Endometrial microvascular endothelial cells (primary cell): ENCODE results near the gene PRPF19. TPM values are rescaled to one million over a fixed set of nuclear protein-coding genes. Genes with fewer than 3 reads are reported as not detected.

Experiments
- in situ Hi-C: cut with HindIII; loops from 2 replicates; pipeline ENCODE4 v1.10.0; 2017; ENCODE audit warnings: low sequenced_read_pairs, low pct_unique_long_range_greater_than_20kb; ENCODE audit errors: inconsistent ontology term
- total RNA-seq: library from RNA; depleted of rRNA; stranded (reverse); fragments of >200 nt; gene quantifications from one replicate; pipeline ENCODE4 v1.2.3, GENCODE V29; 2015; ENCODE audit errors: inconsistent ontology term

The PRPF19 gene
- total RNA-seq, 1 donor from 2014 or later, result 130 TPM

DNA sequence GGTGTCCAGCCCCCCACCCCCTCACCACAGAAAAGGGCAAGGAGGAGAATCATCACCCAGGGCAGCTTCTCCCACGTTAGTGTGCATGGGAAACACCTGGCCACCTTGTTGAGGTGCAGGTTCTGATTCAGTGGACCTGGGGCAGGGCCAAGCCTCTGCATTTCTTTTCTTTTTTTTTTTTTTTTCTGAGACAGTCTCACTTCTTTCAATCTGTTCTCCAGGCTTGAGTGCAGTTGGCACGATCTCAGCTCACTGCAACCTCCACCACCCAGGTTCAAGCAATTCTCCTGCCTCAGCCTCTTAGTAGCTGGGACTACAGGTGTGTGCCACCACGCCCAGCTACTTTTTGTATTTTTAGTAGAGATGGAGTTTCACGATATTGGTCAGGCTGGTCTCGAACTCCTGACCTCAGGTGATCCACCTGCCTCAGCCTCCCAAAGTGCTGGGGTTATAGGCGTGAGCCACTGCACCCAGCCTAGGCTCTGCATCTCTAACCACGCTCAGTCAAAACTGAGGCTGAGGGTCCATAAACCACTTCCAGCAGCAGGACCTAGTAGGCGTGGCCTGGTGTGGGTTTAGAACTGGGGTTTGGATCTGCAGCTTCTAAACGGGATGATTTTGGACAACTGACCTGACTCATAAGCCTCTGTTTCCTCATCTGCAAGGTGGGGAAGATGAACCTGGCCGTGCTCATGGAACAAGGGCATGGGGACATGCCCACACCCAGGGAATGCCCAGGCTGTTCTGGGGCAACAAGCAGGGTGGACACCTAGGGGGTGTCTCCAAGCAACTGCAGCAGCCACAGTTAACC, 38.3 kb downstream of the PRPF19 start:
- in situ Hi-C loops, result no loop called here

GRCh38 chr11:60866911-60867870, 39.2 kb downstream of the PRPF19 start, which contains the start of gene ZP1:
ZP1 (plus strand) TSS chr11:60867542; CDS start chr11:60867562, 20 bp downstream.
- in situ Hi-C loops, result no loop called here

DNA sequence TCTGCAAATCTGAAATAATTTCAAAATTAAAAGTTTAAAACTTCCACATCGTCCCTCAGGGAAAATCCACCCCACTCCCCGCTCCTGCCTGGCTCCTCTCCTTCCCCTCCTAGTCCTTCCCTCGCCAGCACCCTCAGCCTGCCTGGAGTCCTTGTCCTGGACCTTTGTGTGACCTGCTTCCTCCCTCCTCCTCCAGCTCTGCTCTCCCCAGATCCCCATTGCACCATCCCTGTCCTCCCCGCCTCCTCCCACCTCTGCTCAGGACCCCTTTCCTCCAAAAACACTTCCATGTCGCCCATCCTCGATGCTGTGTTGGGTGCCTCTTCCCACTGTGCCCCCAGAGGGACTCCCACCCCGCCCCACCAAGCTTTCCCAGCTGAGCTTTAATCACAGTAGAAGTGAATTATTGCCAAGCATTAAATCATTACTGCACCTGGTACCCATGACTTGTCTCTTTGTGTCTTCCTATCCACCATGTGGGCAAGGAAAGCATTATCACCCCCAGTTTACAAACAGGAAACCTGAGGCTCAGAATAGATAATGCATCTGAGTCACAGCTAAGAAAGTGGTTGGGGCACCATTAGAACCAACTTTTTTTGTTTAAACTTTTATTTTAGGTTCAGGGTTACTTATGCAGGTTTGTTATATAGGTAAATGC, 41.4 kb downstream of the PRPF19 start:
- in situ Hi-C loops, result no loop called here

- in situ Hi-C loops, result no loop called here
Measured at GRCh38 chr11:60863550-60864521, 42.5 kb downstream of the PRPF19 start.

DNA sequence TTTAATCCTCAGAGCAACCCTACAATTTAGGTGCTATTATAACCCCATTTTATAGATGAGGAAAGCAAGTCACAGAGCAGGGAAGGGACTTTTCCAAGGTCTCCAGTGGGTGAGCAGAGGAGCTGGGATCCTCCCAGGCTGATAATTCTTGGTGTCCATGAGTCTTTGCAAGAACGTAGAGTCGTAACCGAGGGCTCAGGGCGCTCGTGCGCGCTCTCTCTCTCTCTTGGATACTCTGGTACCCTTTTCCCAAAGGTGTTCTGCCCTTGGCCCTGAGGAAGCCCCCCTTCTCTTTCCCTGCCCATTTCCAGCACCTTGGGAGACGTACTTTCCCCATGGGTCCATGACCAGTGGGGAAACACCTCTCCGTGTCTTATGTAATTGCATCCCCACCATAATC, 44.2 kb downstream of the PRPF19 start:
- in situ Hi-C loops, result no loop called here

GRCh38 chr11:60860943-60861342, 45.4 kb downstream of the PRPF19 start:
- in situ Hi-C loops, result no loop called here

DNA sequence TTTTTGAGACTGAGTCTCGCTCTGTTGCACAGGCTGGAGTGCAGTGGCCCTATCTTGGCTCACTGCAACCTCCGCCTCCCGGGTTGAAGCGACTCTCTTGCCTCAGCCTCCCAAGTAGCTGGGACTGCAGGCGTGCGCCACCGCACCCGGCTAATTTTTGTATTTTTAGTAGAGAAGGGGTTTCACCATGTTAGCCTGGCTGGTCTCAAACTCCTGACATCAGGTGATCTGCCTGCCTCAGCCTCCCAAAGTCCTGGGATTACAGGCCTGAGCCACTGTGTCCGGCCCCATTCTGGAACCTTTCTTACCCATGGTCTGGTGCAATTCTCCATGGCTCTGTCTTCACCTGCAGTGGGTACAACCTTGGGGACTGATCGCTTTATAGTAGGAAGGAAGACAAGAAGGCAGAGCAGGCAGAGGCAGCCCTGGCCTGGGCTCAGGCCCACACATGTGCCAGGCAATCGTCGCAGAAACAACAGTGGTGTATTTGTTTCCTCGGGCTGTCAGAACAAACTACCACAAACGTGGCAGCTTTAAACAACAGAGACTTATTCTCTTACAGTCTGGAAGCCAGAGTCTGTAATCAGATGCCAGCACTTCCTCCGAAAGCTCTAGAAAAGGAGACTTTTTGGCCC, 46.7 kb downstream of the PRPF19 start:
- in situ Hi-C loops, result no loop called here

DNA sequence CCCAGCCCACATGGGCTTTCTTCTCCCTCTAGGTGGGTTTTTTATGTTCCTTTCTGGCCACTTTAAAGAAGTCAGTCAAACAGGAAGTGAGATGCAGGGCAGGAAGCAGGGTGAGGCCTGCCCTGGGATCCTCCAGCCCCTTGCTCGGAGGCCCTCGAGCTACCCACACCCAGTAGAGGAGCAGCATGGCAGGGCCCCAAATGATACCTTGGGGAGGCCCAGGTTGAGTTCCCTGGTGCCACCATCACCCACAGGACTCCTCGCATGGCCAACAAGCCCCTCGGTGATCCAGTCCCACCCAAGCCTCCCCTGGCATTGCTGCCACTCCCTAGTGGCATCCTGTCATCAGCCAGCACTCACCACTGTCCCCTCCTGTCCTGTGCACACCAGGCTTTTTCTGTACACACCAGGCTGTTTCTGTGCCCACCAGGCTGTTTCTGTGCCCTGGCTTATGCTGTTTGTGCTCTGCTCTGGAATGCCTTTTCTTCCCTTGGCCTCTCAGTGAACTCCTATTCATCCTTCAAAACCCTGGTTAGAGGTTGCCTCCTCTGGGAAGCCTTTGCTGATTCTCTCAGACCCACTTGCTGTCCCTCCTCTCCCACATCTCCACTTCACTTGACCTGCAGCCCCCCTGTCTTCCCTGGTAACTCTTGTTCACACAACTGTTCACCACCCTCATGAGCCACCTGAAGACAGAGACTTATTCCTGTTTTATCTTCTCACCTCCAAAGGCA, 47.5 kb downstream of the PRPF19 start:
- in situ Hi-C loops, result no loop called here

DNA sequence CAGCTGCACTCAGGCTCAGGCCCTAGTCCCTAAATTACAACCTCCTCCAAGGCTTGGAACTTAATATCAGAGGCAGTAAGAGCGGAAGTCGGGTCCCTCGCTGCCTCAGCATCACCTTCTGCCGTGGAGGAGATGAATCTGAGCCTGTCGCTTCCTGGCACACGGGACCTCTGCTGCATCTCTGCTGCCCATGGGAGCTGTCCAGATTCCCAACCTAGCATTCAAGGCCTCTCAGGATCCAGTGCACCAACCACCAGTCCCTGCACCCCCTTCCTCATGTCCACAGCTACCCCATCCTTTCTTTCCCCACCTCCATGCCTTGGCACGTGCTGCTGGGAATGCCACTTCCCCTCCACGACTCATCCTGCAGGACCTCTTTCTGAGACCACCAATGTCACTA, 48.1 kb downstream of the PRPF19 start:
- in situ Hi-C loops, result no loop called here

GRCh38 chr11:60857378-60858232, 48.8 kb downstream of the PRPF19 start:
- in situ Hi-C loops, result no loop called here

DNA sequence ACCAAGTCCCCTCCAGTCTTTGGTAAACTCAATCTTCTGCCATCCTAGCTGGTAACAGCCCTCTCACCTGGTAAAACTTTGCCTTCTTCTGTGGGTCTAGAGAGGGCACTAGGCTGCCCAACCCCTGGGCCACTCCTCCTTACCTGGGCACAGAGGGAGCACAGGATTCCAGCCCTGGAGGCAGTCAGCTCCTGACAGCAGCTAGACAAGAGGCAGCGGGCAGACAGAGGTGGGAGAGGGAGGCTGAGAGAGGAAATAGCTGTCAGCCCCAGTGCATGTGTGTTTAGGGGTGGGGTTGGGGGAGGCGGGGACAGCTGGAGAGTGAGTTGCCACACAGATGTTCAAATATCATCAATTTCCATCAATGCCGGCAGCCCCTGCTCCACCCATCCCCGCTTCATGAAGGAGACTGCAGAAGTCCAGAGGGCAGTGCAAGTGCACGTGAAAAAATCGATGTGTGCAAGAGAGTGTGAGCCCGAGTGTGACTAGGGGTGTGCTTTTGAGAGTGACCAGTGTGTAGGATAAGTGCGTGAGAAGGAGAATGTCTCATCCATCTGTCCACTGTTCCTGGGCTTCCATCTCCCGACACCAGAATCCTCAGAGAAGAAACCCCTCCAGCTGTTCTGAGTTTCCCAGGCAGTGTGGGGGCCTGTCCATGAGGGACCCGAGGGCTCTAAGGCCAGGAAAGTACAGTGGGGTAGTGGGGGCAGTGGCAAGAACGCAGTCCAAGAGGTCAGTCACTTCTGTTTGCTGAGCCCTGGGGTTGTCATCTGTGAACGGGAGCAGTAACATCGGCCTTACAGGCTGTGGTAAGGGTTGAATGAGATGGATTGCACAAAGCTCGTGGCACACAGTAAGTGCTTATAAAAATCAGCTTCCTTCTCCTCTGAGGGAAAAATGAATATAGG, 50.4 kb downstream of the PRPF19 start, which contains the start of gene PTGDR2:
TSS of gene PTGDR2 (minus strand) at position 225 of the 908 bp plus-strand sequence. CDS start 2,228 bp downstream, outside the sequence.
- in situ Hi-C loops, result no loop called here

DNA sequence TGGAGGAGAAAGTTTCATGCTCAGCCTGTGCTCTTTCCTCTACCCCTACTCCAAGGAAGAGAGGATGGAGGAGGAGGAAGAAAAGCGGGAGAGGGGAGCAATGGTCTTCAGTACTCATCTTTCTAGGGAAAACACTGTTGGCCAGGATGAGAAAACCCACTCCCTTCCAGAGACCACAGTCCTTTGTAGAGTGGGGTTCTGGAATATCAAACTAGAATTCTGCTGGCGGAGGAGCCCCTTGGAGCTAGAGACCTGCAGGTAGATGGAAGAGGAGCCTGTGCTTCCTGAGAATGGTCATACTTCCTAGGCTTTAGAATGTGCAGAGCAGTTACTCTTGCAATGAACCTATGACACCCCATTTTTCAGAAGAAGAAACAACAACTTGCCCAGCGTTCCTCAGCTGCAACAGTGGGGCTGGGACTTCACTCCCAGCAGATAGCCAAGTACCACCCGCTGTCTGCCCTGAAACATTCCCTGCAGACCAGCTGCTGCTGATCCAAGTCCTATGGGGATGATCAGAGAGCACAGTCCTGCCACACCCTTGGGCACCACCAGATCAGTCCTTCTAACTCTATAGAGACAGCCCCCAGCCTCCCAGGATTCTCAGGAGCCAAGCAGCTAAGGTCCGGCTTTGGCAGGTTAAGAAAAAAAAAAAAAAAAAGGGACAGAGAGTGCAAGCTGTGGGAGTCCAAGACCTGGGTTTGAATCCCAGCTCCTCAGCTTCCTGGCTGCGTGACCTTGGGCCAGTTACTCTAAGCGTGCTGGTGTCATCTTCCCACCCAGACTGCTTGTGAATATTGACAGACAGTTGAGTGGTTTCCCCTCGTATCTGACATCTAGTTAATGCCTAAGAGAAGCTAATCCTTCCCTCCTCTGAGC, 51.3 kb downstream of the PRPF19 start:
- in situ Hi-C loops, result no loop called here

DNA sequence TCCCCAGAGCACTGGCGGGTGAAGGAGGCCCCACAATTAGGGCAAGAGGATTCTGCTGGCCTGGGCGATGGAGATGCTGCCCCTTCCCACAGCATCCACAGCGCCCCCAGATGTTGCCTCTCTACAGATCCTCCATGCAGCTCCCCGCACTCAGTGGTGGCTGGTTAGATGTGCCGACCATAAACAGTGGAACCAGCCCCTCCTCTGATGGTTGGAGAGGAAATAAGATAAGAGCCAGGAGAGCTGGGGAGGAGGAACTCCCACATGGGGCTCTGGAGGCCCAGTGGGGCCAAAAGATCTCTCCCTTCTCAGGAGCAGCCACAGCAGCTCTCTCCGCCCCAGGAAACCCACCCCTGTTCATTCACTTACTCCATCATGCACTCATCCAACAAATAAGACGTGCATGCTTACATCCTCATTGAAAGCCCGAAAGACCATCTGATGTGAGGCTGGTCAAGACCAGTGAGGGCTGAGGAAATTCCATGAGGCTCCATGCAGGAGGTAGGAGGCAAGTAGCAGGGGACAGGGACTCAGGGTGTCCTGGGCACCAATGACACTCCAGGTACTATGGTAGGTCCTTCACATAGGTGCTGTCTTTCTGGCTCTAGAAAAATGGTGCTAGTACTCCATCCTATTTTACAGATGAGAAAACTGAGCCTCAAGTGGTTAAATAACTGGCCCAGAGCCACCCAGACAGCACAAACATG, 52.1 kb downstream of the PRPF19 start:
- in situ Hi-C loops, result no loop called here
